Adrenal gland (tissue), 12 donors: ENCODE measurements around the gene SACM1L. TPM values are rescaled to one million over a fixed set of nuclear protein-coding genes. Genes with fewer than 3 reads are reported as not detected.

Source experiments
- DNase-seq, 7 donors: peaks; one replicate each; pipeline ENCODE4 v3.0.0-alpha.2; 2019 to 2020
- H3K27ac ChIP-seq, 5 donors: fragments of 200-600 bp; sonication (generic) in 4 of 5; 1 replicate in 3 of 5; 2 replicates in 2 of 5; pipeline versions ENCODE4 v1.5.1 to v1.8.0; 2016 to 2020; ENCODE audit warnings: mild to moderate bottlenecking in 1 of 5
- H3K27me3 ChIP-seq: fragments of 200-600 bp; 2 replicates; pipeline ENCODE4 v1.8.0; 2021
- H3K36me3 ChIP-seq, 2 donors: fragments of 200-600 bp; replicated peaks in 1 of 2; 1 replicate in 1 of 2; 2 replicates in 1 of 2; pipeline versions ENCODE4 v1.5.1 to v1.8.0; 2018 to 2022
- H3K4me1 ChIP-seq, 2 donors: fragments of 200-600 bp; replicated peaks in 1 of 2; 1 replicate in 1 of 2; 2 replicates in 1 of 2; pipeline versions ENCODE4 v1.5.1 to v1.8.0; 2018 to 2021
- H3K4me3 ChIP-seq, 4 donors: fragments of 200-600 bp; sonication (generic) in 3 of 4; one replicate each; pipeline ENCODE4 v1.5.1; 2016 to 2018
- H3K9me3 ChIP-seq, 3 donors: fragments of 200-600 bp; sonication (generic) in 1 of 3; replicated peaks in 1 of 3; 1 replicate in 2 of 3; 2 replicates in 1 of 3; pipeline versions ENCODE4 v1.5.1 to v1.8.0; 2016 to 2021
- POLR2A ChIP-seq, 2 donors: fragments of 450-650 bp; IDR thresholded peaks; one replicate each; pipeline ENCODE4 v1.6.1; 2017; ENCODE audit warnings: antibody characterized with exemption in 2 of 2, mild to moderate bottlenecking in 2 of 2, moderate library complexity in 1 of 2
- WGBS, 4 donors: extraction: QIAGEN DNeasy Blood & Tissue Kit in 2 of 4; methylation state at CpG; one replicate each; pipeline versions ENCODE4 v1.1.5 to v1.1.7; 2013 to 2017; 5-methylcytosine and 5-hydroxymethylcytosine counted together
- intact Hi-C, 2 donors: fragments of 100-400 bp; cut with DNase I; formaldehyde crosslinking; loops; one replicate each; pipeline versions ENCODE4 v1.14.1 to v1.15.0; 2022 to 2023
- polyA plus RNA-seq, 3 donors: library from polyadenylated mRNA; stranded (reverse); fragments of 200-250 nt in 2 of 3; fragments of 350-450 nt in 1 of 3; fragmentation: Illumina TruSeq in 1 of 3; extraction: RNeasy Lipid Tissue Mini Kit (QIAGEN cat#74804) in 1 of 3; gene quantifications; one replicate each; pipeline ENCODE4 v1.2.3, GENCODE V29; 2013 to 2014
- total RNA-seq, 9 donors: library from RNA; depleted of rRNA in 4 of 9; stranded (reverse); fragments of >200 nt in 4 of 9; fragments of 120-200 nt in 1 of 9; fragmentation: NEBNext Ultra II Directional in 1 of 9; extraction: Animal tissue kit (Norgen Biotek cat#: 25700) in 1 of 9; gene quantifications; one replicate each; pipeline versions ENCODE4 v1.1.0 to v1.2.4, GENCODE V29; 2013 to 2023
- TF ChIP-seq, protein P1 (sequence below), 6 experiments: fragments of 450-650 bp in 4 of 6; fragments of 200-600 bp in 2 of 6; sonication (generic) in 1 of 6; IDR thresholded peaks; 1 replicate in 5 of 6; 2 replicates in 1 of 6; pipeline versions ENCODE4 v1.5.1 to v1.8.0; 2016 to 2021; ENCODE audit warnings: antibody characterized with exemption in 6 of 6, mild to moderate bottlenecking in 2 of 6, moderate library complexity in 1 of 6
- donor health status: healthy with polysubstance abuse.
- donor health status: Bipolar disorder and iron deficiency.
- donor health status: DM: yes; HTN: yes; CAD: no.
- donor health status: DM: no; HTN: no; CAD: no.
- donor health status: DM: no; HTN: no; CAD: no.
- donor health status: DM: yes; HTN: yes; CAD: no.

Gene SACM1L
- total and polyA plus RNA-seq, 12 donors: 22.5 to 63.2 (median 44.8) TPM

DNA sequence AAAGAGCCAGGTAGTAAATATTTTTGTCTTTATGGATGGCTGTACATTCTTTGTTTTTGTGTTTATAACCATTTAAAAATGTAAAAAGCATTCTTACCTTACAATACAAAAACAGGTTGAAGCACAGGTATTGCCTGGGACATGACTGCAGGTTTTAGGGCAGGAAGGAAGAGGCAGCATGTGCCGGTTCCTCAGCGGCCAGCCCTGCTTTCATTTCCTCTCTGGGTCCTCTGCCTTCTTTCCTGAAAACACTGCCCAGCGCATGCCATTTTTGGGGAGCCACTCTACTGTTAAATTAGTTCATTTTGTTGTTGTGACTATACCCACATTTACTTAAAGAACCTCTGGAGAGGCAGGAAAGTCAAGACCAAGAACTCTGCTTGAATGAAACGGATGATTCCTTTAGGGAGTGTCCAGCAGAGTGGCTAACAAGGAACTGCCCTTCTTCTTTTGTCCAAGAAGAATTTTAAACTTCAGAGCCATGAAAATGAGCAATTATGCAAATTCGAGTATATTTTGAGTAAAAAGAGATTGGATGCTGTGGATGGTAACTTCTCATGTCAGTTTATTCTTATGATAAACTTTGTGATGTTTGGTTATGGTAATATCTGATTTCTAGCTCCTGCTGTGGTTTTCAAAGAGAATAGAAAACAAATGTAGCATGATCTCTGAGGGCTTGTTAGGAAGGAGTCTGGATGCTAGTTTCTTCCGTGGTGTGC lies 52.7 kb downstream of the SACM1L start:
- Histone ChIP-seq H3K27me3 (no peaks in the 10 kb centered on the region), H3K36me3 (peaks cover 0 to 77% of the 10 kb centered on the region in 2 donors), H3K4me3 (no peak overlapping the region), H3K9me3 (no peaks in the 10 kb centered on the region), H3K27ac (no peak overlapping the region), H3K4me1 (no peaks in the 10 kb centered on the region)
- 71 to 83% (median 80%) methylated on average over 6 of the region's 6 CpGs for WGBS, 4 donors
- TF ChIP-seq, protein P1, sequence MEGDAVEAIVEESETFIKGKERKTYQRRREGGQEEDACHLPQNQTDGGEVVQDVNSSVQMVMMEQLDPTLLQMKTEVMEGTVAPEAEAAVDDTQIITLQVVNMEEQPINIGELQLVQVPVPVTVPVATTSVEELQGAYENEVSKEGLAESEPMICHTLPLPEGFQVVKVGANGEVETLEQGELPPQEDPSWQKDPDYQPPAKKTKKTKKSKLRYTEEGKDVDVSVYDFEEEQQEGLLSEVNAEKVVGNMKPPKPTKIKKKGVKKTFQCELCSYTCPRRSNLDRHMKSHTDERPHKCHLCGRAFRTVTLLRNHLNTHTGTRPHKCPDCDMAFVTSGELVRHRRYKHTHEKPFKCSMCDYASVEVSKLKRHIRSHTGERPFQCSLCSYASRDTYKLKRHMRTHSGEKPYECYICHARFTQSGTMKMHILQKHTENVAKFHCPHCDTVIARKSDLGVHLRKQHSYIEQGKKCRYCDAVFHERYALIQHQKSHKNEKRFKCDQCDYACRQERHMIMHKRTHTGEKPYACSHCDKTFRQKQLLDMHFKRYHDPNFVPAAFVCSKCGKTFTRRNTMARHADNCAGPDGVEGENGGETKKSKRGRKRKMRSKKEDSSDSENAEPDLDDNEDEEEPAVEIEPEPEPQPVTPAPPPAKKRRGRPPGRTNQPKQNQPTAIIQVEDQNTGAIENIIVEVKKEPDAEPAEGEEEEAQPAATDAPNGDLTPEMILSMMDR (IDR thresholded peaks at IDR 0.05): no peak
- TF ChIP-seq POLR2A (IDR thresholded peaks at IDR 0.05): no peak
- DNase-seq: no peak
- intact Hi-C loops: no loop called here

GRCh38 chr3:45742461-45743089 lies 53.4 kb downstream of the SACM1L start:
- intact Hi-C loops: no loop called here
- WGBS, 4 donors: 95 to 100% (median 96%) methylated on average over 4 of the region's 4 CpGs
- H3K4me3 ChIP-seq: no peak overlapping the region
- no peak overlapping the region for H3K27ac ChIP-seq
- no peak for TF ChIP-seq POLR2A (IDR thresholded peaks at IDR 0.05)
- TF ChIP-seq, protein P1 (IDR thresholded peaks at IDR 0.05): no peak
- H3K4me1 ChIP-seq: no peaks in the 10 kb centered on the region
- no peaks in the 10 kb centered on the region for H3K27me3 ChIP-seq
- H3K9me3 ChIP-seq: no peaks in the 10 kb centered on the region
- no peak for DNase-seq
- peaks cover 0 to 79% of the 10 kb centered on the region in 2 donors for H3K36me3 ChIP-seq

DNA sequence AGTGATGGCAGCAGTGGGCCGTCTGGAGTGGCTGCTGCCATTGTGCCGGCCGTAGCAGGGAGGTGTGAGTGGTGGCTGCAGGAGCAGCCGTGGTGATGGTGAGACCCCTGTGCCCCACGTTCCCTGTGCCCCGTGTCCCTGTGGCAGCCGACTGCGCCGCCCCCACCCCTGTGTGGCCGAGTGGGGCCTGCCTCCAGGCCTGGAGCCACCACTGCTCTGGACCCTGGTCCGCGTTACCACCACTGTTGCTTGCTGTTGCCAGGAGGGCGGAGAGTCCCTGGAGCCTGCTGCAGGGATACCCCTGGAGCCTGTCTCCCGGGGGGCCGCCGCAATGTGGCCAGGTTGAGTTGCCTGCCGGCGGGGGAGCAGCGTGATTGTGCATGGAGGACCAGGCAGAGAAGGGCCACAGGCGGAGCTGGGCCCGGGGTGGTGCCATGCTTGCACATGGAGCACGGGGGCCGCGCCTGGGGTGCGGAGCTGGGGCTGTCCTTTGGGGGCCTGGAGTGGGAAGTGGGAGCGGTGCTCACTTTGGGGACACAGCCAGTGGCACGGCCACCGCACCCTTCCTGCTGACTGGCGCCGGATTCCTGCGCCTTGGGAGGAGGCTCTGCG lies 57.1 kb downstream of the SACM1L start:
- intact Hi-C loops: no loop called here
- TF ChIP-seq, protein P1 (IDR thresholded peaks at IDR 0.05): no peak
- no peak for TF ChIP-seq POLR2A (IDR thresholded peaks at IDR 0.05)
- H3K27me3 ChIP-seq: no peaks in the 10 kb centered on the region
- H3K27ac ChIP-seq: no peak overlapping the region
- no peaks in the 10 kb centered on the region for H3K4me1 ChIP-seq
- H3K36me3 ChIP-seq: peaks cover 0 to 51% of the 10 kb centered on the region in 2 donors
- H3K9me3 ChIP-seq: no peaks in the 10 kb centered on the region
- WGBS, 4 donors: 91 to 97% (median 94%) methylated on average over 10 to 32 of the region's 32 CpGs
- DNase-seq: no peak
- H3K4me3 ChIP-seq: no peak overlapping the region

DNA sequence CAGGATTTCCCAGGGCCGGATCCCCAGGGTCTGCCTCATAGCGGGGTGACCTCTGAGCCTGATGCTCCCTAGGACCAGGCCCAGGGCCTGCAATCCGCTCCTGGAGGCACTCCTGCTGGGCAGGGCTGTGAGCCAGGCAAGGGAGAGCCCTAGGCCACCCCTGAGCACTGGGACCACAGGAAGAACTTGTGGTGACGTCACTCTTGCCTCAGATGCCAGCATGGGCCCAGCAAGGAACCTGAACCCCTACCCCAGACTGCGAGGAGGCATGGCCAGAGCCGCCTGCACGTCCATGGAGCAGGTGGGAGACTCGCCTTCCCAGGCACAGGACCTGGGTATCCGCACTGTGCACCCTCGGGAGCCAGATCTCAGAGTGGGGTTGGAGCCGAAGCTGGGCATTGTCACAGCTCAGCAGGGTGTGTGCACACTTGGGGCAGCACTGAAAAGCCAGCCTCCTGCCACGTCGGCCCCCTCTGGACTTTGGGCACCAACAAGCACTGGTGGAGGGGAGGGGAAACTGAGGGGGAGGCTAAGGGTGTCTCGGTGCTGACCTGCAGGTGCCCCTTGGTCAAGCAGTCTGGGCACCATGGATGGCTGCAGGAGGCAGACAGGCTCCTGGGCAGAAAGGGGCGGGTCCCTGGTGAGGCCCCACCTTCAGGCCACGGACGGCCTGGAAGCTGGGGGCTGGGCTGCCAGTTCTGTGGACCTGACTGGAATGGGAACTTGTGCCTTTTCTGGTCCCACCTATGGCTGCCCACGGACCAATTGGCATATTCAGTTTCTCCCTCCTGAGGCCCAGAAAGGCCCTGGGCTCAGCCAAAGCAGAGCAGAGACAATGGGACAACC lies 57.8 kb downstream of the SACM1L start:
- WGBS, 4 donors: 70 to 94% (median 85%) methylated on average over 2 to 18 of the region's 18 CpGs
- intact Hi-C loops: no loop called here
- TF ChIP-seq POLR2A (IDR thresholded peaks at IDR 0.05): no peak
- TF ChIP-seq, protein P1 (IDR thresholded peaks at IDR 0.05): no peak

More for the DNA sequence above, 57.8 kb downstream of the SACM1L start:
- H3K36me3 ChIP-seq: peaks cover 0 to 45% of the 10 kb centered on the region in 2 donors
- no peak overlapping the region for H3K4me3 ChIP-seq
- H3K4me1 ChIP-seq: no peaks in the 10 kb centered on the region
- no peaks in the 10 kb centered on the region for H3K27me3 ChIP-seq
- DNase-seq: no peak
- no peak overlapping the region for H3K27ac ChIP-seq
- no peaks in the 10 kb centered on the region for H3K9me3 ChIP-seq
